ENCODE data around the gene CCR7.

CCR7 gene

GRCh38 chr17:40545660-40546059, 19.6 kb downstream of the CCR7 start:
- Histone ChIP-seq H3K36me3 (ENCODE audit: control insufficient read depth in 5 of 5, insufficient read depth in 5 of 5, low read length in 5 of 5) (no peaks in the 10 kb centered on the region), H3K9ac (ENCODE audit: low read length in 5 of 5) (no peak overlapping the region), H3K4me3 (ENCODE audit: low read depth in 1 of 5, low read length in 5 of 5) (no peak overlapping the region), H3K27ac (ENCODE audit: low read depth, low read length) (no peak overlapping the region), H3K27me3 (ENCODE audit: control insufficient read depth in 5 of 5, insufficient read depth in 4 of 5, low read length in 5 of 5) (peaks cover 0 to 5% (median 0%) of the 10 kb centered on the region in 5 donors), H3K9me3 (ENCODE audit: control insufficient read depth in 5 of 5, low read length in 5 of 5) (peaks cover 0 to 2% (median 0%) of the 10 kb centered on the region in 5 donors), H3K4me1 (ENCODE audit: control insufficient read depth in 5 of 5, insufficient read depth in 5 of 5, low read length in 5 of 5) (peaks cover 35 to 62% (median 57%) of the 10 kb centered on the region in 5 donors)

- Histone ChIP-seq H3K9ac (ENCODE audit: low read length in 5 of 5) (peak overlapping the region; percentile 30 to 91 (median 62)), H3K4me3 (ENCODE audit: low read depth in 1 of 5, low read length in 5 of 5) (peak overlapping the region in 1 of 5 donors; percentile 7), H3K9me3 (ENCODE audit: control insufficient read depth in 5 of 5, low read length in 5 of 5) (peaks cover 0 to 2% (median 0%) of the 10 kb centered on the region in 5 donors), H3K27ac (ENCODE audit: low read depth, low read length) (peak overlapping the region; percentile 95), H3K36me3 (ENCODE audit: control insufficient read depth in 5 of 5, insufficient read depth in 5 of 5, low read length in 5 of 5) (no peaks in the 10 kb centered on the region), H3K27me3 (ENCODE audit: control insufficient read depth in 5 of 5, insufficient read depth in 4 of 5, low read length in 5 of 5) (peaks cover 0 to 3% (median 0%) of the 10 kb centered on the region in 5 donors), H3K4me1 (ENCODE audit: control insufficient read depth in 5 of 5, insufficient read depth in 5 of 5, low read length in 5 of 5) (peaks cover 31 to 67% (median 58%) of the 10 kb centered on the region in 5 donors)
Measured at GRCh38 chr17:40542558-40543411, 22.5 kb downstream of the CCR7 start.

GRCh38 chr17:40541873-40542557, 23.3 kb downstream of the CCR7 start:
- Histone ChIP-seq H3K9ac (ENCODE audit: low read length in 5 of 5) (peak overlapping the region; percentile 55 to 91 (median 80)), H3K4me3 (ENCODE audit: low read depth in 1 of 5, low read length in 5 of 5) (peak overlapping the region in 2 of 5 donors; percentile 7 to 17), H3K27ac (ENCODE audit: low read depth, low read length) (peak overlapping the region; percentile 95), H3K36me3 (ENCODE audit: control insufficient read depth in 5 of 5, insufficient read depth in 5 of 5, low read length in 5 of 5) (no peaks in the 10 kb centered on the region), H3K9me3 (ENCODE audit: control insufficient read depth in 5 of 5, low read length in 5 of 5) (peaks cover 0 to 2% (median 0%) of the 10 kb centered on the region in 5 donors), H3K27me3 (ENCODE audit: control insufficient read depth in 5 of 5, insufficient read depth in 4 of 5, low read length in 5 of 5) (peaks cover 0 to 3% (median 0%) of the 10 kb centered on the region in 5 donors), H3K4me1 (ENCODE audit: control insufficient read depth in 5 of 5, insufficient read depth in 5 of 5, low read length in 5 of 5) (peaks cover 34 to 68% (median 66%) of the 10 kb centered on the region in 5 donors)

GRCh38 chr17:40541060-40541872, 24.0 kb downstream of the CCR7 start:
- Histone ChIP-seq H3K27me3 (ENCODE audit: control insufficient read depth in 5 of 5, insufficient read depth in 4 of 5, low read length in 5 of 5) (peaks cover 0 to 3% (median 0%) of the 10 kb centered on the region in 5 donors), H3K36me3 (ENCODE audit: control insufficient read depth in 5 of 5, insufficient read depth in 5 of 5, low read length in 5 of 5) (no peaks in the 10 kb centered on the region), H3K9me3 (ENCODE audit: control insufficient read depth in 5 of 5, low read length in 5 of 5) (peaks cover 0 to 2% (median 0%) of the 10 kb centered on the region in 5 donors), H3K4me1 (ENCODE audit: control insufficient read depth in 5 of 5, insufficient read depth in 5 of 5, low read length in 5 of 5) (peaks cover 42 to 75% (median 74%) of the 10 kb centered on the region in 5 donors), H3K9ac (ENCODE audit: low read length in 5 of 5) (peak overlapping the region; percentile 48 to 81 (median 58)), H3K4me3 (ENCODE audit: low read depth in 1 of 5, low read length in 5 of 5) (peak overlapping the region in 1 of 5 donors; percentile 17), H3K27ac (ENCODE audit: low read depth, low read length) (peak overlapping the region; percentile 95)

- Histone ChIP-seq H3K4me3 (ENCODE audit: low read depth in 1 of 5, low read length in 5 of 5) (no peak overlapping the region), H3K4me1 (ENCODE audit: control insufficient read depth in 5 of 5, insufficient read depth in 5 of 5, low read length in 5 of 5) (peaks cover 47 to 83% (median 80%) of the 10 kb centered on the region in 5 donors), H3K9me3 (ENCODE audit: control insufficient read depth in 5 of 5, low read length in 5 of 5) (peaks cover 0 to 2% (median 0%) of the 10 kb centered on the region in 5 donors), H3K36me3 (ENCODE audit: control insufficient read depth in 5 of 5, insufficient read depth in 5 of 5, low read length in 5 of 5) (no peaks in the 10 kb centered on the region), H3K27me3 (ENCODE audit: control insufficient read depth in 5 of 5, insufficient read depth in 4 of 5, low read length in 5 of 5) (peaks cover 0 to 3% (median 0%) of the 10 kb centered on the region in 5 donors), H3K27ac (ENCODE audit: low read depth, low read length) (peak overlapping the region; percentile 95), H3K9ac (ENCODE audit: low read length in 5 of 5) (no peak overlapping the region)
Measured at GRCh38 chr17:40540448-40540847, 24.8 kb downstream of the CCR7 start.

GRCh38 chr17:40539711-40540411, 25.4 kb downstream of the CCR7 start:
- peaks cover 47 to 83% (median 80%) of the 10 kb centered on the region in 5 donors for H3K4me1 ChIP-seq (ENCODE audit: control insufficient read depth in 5 of 5, insufficient read depth in 5 of 5, low read length in 5 of 5)
- H3K27me3 ChIP-seq (ENCODE audit: control insufficient read depth in 5 of 5, insufficient read depth in 4 of 5, low read length in 5 of 5), result peaks cover 0 to 3% (median 0%) of the 10 kb centered on the region in 5 donors
- peak overlapping the region; percentile 95 for H3K27ac ChIP-seq (ENCODE audit: low read depth, low read length)
- no peaks in the 10 kb centered on the region for H3K36me3 ChIP-seq (ENCODE audit: control insufficient read depth in 5 of 5, insufficient read depth in 5 of 5, low read length in 5 of 5)
- H3K9ac ChIP-seq (ENCODE audit: low read length in 5 of 5), result peak overlapping the region in 1 of 5 donors; percentile 20
- no peak overlapping the region for H3K4me3 ChIP-seq (ENCODE audit: low read depth in 1 of 5, low read length in 5 of 5)
- H3K9me3 ChIP-seq (ENCODE audit: control insufficient read depth in 5 of 5, low read length in 5 of 5), result peaks cover 0 to 2% (median 0%) of the 10 kb centered on the region in 5 donors

- Histone ChIP-seq H3K9ac (ENCODE audit: low read length in 5 of 5) (peak overlapping the region in 4 of 5 donors; percentile 20 to 48 (median 33)), H3K27me3 (ENCODE audit: control insufficient read depth in 5 of 5, insufficient read depth in 4 of 5, low read length in 5 of 5) (peaks cover 0 to 3% (median 0%) of the 10 kb centered on the region in 5 donors), H3K27ac (ENCODE audit: low read depth, low read length) (peak overlapping the region; percentile 95), H3K9me3 (ENCODE audit: control insufficient read depth in 5 of 5, low read length in 5 of 5) (peaks cover 0 to 2% (median 0%) of the 10 kb centered on the region in 5 donors), H3K4me1 (ENCODE audit: control insufficient read depth in 5 of 5, insufficient read depth in 5 of 5, low read length in 5 of 5) (peaks cover 47 to 87% (median 82%) of the 10 kb centered on the region in 5 donors), H3K4me3 (ENCODE audit: low read depth in 1 of 5, low read length in 5 of 5) (no peak overlapping the region), H3K36me3 (ENCODE audit: control insufficient read depth in 5 of 5, insufficient read depth in 5 of 5, low read length in 5 of 5) (no peaks in the 10 kb centered on the region)
Measured at GRCh38 chr17:40538936-40539705, 26.2 kb downstream of the CCR7 start.

- peaks cover 0 to 2% (median 0%) of the 10 kb centered on the region in 5 donors for H3K9me3 ChIP-seq (ENCODE audit: control insufficient read depth in 5 of 5, low read length in 5 of 5)
- peak overlapping the region in 4 of 5 donors; percentile 38 to 49 (median 45) for H3K9ac ChIP-seq (ENCODE audit: low read length in 5 of 5)
- peak overlapping the region; percentile 95 for H3K27ac ChIP-seq (ENCODE audit: low read depth, low read length)
- H3K36me3 ChIP-seq (ENCODE audit: control insufficient read depth in 5 of 5, insufficient read depth in 5 of 5, low read length in 5 of 5), result no peaks in the 10 kb centered on the region
- peak overlapping the region in 1 of 5 donors; percentile 6 for H3K4me3 ChIP-seq (ENCODE audit: low read depth in 1 of 5, low read length in 5 of 5)
- peaks cover 48 to 90% (median 84%) of the 10 kb centered on the region in 5 donors for H3K4me1 ChIP-seq (ENCODE audit: control insufficient read depth in 5 of 5, insufficient read depth in 5 of 5, low read length in 5 of 5)
- H3K27me3 ChIP-seq (ENCODE audit: control insufficient read depth in 5 of 5, insufficient read depth in 4 of 5, low read length in 5 of 5), result peaks cover 0 to 3% (median 0%) of the 10 kb centered on the region in 5 donors
Measured at GRCh38 chr17:40538019-40538935, 27.0 kb downstream of the CCR7 start.

Data from subcutaneous abdominal adipose tissue (tissue), 5 donors.